T-helper 22 cell (primary cell): ENCODE results near the gene SYNE2.
"Not testable (repeated sequence)": the region's sequence is repeated elsewhere in the genome, so short reads cannot be mapped to it uniquely, and the experiment has no call there.

Experiments
- DNase-seq: peaks from one replicate; pipeline ENCODE4 v3.0.0-alpha.2; 2020; ENCODE audit warnings: low read depth

Gene SYNE2, protein sequence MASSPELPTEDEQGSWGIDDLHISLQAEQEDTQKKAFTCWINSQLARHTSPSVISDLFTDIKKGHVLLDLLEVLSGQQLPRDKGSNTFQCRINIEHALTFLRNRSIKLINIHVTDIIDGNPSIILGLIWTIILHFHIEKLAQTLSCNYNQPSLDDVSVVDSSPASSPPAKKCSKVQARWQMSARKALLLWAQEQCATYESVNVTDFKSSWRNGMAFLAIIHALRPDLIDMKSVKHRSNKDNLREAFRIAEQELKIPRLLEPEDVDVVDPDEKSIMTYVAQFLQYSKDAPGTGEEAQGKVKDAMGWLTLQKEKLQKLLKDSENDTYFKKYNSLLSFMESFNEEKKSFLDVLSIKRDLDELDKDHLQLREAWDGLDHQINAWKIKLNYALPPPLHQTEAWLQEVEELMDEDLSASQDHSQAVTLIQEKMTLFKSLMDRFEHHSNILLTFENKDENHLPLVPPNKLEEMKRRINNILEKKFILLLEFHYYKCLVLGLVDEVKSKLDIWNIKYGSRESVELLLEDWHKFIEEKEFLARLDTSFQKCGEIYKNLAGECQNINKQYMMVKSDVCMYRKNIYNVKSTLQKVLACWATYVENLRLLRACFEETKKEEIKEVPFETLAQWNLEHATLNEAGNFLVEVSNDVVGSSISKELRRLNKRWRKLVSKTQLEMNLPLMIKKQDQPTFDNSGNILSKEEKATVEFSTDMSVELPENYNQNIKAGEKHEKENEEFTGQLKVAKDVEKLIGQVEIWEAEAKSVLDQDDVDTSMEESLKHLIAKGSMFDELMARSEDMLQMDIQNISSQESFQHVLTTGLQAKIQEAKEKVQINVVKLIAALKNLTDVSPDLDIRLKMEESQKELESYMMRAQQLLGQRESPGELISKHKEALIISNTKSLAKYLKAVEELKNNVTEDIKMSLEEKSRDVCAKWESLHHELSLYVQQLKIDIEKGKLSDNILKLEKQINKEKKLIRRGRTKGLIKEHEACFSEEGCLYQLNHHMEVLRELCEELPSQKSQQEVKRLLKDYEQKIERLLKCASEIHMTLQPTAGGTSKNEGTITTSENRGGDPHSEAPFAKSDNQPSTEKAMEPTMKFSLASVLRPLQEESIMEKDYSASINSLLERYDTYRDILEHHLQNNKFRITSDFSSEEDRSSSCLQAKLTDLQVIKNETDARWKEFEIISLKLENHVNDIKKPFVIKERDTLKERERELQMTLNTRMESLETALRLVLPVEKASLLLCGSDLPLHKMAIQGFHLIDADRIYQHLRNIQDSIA (N-terminal part only)

DNA sequence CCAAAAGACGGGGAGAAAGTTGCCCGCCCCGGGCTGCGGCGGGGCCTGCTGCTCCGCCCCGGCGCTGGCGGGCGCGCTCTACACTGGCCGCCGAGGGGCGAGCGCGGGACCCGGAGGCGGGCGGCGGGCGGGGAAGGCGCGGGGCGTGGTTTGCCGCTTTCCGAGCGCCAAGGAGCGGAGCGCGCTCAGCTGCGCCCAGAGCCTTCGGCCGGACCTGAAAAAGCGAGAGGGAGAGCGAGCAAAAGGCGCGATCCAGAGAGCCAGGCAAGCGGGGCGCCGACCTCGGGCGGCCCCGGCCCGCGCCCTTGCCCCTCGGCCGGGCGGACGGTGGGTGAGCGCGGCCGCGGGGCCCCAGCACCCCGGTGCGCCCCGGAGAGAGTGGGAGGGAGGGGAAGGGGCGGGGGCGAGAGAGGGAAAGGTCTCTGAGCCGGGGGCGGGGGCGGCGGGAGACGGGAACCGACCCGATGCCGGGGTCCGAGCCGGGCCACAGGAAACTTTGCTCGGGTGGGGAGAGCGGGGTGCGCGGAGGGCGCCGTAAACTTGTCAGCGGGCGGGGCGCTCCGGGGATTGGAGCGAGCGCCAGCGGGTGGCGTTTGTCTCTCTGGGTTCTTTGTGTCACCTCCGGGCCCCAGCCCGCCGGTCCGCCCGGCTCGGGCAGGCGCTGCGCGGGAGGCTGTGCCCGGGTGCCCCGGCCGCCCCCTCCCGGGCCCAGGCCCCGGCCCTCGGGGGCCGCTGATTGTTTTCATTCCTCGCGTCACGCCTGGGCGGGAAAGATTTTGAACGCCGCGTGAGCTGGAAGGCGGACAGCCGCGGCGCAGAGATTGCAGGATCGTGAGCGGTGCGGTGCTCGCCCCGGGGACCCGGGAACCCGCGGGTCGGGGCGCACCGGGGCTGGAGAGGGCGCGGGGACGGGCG, at the start of gene SYNE2:
SYNE2 (plus strand) TSS at position 188 of the 915 bp plus-strand sequence. CDS start 56,145 bp downstream, outside the sequence.
- DNase-seq, result peak; percentile 66

DNA sequence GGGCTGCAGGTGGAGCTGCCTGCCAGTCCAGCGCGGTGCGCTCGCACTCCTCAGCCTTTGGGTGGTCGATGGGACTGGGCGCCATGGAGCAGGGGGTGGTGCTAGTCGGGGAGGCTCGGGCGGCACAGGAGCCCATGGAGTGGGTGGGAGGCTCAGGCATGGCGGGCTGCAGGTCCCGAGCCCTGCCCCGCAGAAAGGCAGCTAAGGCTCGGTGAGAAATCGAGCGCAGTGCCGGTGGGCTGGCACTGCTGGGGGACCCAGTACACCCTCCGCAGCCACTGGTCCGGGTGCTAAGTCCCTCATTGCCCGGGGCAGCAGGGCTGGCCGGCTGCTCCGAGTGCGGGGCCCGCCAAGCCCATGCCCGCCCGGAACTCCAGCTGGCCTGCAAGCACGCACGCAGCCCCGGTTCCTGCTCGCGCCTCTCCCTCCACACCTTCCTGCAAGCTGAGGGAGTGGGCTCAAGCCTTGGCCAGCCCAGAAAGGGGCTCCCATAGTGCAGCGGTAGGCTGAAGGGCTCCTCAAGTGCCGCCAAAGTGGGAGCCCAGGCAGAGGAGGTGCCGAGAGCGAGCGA, 49.5 kb upstream of the SYNE2 start:
- DNase-seq, result not testable (repeated sequence)

DNA sequence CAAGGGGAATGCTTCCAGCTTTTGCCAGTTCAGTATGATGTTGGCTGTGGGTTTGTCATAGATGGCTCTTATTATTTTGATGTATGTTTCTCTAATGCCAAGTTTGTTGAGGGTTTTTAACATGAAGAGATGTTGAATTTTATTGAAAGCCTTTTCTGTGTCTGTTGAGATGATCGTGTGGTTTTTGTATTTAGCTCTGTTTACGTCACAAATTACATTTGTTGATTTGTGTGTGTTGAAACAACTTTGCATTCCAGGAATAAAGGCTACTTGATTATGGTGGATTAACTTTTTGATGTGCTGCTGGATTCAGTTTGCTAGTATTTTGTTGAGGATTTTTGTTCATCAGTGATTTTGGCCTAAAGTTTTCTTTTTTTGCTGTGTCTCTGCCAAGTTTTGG, 46.7 kb upstream of the SYNE2 start:
- not testable (repeated sequence) for DNase-seq

DNA sequence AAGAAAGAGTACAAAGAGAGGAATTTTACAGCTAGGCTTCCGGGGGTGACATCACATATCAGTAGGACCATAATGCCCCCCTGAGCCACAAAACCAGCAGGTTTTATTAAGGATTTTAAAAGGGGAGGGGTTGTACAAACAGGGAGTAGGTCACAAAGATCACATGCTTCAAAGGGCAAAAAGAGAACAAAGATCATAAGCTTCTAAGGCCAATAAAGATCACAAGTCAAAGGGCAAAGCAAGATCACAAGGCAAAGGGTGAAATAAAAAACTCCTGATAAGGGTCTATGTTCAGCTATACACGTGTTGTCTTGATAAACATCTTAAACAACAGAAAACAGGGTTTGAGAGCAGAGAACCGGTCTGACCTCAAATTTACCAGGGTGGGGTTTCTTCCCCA, 41.1 kb upstream of the SYNE2 start:
- not testable (repeated sequence) for DNase-seq

DNA sequence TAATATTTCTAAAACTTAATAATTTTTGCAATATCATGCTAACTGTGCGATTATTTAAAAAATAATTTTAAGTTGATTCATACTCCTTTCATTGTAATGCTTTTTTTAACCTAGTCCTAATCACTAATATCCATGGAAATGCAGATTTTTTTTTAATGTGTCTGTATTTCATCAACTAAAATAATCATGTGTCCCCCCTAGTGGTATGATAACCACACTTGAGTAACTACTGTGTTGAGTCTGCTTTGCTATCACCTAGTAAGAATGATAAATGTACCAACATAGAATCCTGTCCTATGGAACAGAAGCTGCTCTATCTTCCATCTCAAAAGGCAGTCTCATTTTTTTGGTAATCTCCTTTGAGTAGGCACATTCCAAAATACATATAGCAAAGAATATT, 19.1 kb upstream of the SYNE2 start:
- no peak for DNase-seq

DNA sequence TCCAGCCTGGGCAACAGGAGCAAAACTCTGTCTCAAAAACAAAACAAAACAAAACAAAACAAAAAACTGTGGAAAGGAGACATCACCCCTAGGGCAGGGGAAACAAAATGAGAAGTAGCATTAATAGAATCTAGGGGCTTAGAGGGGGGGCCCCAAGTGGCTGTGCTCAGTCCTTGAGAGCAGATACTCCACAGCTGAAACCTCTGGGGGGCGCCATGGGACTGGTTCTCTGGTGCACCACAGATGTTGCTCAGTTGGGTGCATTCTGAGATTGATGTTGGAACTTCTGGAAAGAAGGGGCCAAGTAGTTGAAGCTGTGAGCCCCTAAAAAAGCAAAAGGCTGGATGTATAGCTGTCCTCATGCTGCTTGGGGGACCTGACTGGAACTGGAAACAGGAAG, 11.8 kb upstream of the SYNE2 start:
- peak; percentile 18 for DNase-seq

DNA sequence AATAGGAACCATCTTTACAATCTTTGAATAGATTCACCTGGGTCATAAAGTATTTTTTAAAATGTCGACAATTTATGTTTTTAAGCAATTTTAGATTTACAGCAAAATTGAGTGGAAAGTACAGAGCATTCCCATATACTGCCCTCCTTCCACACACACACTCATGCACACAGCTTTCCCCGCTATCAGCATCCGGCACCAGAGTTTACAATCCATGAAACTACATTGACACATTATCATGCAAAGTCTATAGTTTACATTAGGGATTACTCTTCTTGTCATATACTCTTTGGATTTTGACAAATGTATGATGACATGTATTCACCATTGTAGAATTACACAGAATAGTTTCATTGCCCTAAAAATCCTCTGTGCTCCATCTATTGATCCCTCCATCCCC, 9.0 kb upstream of the SYNE2 start:
- no peak for DNase-seq

DNA sequence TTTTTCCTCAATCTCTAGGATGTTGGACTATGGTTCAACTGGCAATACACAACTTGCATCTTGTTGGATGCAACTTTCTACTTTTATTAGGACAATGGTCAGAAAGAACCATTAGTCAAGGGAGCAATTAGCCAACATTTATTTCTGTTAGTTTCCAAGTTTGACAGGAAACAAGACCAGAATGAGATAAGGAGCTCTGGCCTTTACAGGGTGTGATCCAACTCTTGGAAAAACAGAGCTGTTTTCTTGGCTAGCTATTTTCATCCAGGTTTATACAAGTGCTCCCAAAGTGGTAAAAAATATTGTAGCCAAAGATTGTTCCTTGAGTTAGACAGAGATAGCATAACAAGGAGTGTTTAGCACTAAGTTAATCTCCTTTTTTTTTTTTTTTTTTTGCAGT, 3.9 kb upstream of the SYNE2 start:
- no peak for DNase-seq

DNA sequence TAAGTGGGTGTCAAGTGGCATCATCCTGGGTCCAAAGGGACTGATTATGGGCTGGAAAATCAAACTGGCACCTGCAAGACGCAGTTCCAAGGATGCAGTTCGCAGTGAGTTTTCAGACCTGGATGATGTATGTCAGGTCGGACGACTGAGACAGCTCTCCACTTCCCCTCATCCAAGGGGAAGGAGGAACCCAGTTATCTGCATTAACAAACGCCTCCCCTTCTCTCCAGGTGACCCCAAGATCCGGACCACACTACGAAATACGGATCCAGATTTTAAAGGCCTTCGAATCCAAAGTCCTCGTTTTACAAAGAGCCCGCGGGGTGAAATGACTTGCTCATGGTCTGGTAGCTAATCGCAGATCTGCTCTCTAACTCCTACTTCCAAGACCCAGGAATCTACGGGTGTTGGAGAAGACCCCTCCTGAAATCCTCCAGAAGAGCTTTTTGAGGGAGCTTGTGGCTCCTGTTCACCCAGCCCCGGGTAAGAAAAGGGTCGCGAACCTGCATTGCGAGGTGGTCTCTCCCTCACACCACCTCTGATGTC, 460 bp upstream of the SYNE2 start:
- no peak for DNase-seq

DNA sequence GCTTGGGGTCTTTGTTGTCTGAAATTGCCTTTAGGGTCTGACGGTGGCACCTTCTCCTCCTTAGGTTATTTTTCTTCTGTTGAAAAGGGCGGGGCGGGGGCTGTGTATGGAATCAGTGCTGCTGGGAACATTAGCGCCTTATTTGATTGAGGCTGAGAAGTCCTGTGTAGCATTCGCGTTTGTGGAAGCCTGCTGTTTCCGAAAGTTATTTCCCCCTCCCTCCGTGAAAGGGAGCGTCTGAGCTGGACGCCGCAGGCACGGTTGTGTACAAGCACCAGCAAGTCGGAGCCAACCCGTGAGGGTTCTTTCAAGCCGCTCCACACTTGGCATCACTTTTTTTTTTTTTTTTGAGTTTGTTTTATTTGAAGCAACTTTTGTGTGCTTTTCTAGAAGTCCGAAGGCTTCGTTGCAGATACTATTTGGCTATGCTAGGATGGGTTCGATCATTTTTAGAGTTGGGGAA, 1.1 kb downstream of the SYNE2 start:
- DNase-seq, result peak; percentile 40

DNA sequence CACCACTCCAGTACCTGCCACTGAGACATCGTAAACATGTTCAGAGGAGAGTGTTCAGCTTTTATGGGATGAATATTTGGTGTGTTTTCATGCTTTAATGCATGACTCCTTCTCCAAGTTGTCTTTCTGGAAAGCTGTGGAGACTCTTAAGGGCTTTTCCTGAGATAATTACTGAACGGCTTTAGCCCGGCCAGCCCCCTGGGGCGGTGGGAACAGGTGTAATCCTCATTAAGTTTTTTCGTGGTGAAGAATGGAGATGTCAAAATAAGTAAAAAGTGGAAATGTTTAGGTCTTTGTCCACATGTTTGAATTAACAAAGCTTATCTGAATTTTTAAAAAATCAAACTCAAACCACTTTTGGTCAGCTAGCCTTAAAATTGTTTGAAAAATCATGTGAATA, 1.5 kb downstream of the SYNE2 start:
- DNase-seq, result no peak

DNA sequence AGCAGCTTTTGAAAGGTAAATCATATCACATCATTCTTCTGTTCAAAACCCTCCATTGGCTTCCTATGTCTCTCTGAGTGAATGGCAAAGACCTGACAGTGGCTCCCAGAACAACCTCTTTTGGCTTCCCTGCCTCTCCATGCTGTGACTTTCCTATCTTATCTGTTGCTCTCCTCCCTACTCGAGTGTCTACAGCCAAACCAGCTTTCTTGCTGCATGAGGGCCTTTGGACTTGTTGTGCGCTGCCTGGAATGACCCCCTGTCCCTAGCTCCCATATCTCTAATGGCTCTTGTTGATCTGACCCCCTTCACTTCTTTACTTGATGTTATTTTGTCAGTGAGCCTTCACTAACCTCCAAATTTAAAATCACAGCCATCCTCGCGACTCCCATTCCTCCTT, 2.5 kb downstream of the SYNE2 start:
- DNase-seq, result no peak

DNA sequence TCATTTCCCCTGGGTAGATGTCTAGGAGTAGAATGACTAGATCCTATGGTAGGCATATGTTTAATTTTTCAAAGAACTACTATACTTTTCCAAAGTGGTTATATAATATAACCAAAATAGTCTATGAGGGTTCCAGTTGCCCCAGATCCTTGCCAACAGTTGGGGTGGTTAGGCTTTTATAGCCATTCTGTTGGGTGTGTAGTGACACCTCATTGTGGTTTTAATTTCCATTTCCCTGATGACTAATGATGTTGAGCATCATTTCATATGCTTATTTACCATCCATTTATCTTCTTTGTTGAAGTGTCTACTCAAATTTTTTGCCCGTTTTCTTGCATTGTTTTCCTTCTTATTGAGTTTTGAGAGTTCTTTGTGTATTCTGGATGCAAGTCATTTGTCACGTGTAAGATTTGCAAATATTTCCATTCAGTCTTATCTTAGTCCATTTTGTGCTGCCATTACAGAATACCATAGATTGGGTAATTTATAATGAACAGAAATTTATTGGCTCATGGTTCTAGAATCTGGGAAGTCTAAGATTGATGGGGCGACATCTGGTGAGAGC, 4.7 kb downstream of the SYNE2 start:
- peak; percentile 31 for DNase-seq

DNA sequence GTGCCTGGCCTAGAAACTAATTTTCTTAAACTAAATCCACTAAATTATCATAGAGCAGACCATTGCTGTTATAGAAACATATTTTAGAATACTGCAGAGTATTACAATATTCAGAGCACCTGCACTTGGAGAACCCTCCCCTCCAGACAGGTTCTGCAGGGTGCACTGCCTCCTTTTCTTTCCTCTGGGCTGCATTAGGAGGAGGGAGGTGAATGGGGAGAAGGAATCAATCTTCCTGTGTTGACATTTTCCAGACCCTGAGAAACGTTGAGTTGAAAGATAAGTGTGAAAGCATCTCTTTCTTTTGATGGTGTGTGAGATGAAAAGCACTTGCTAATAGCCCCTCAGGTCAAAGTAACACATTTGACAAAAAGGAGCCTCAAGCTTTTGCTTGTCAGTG, 7.3 kb downstream of the SYNE2 start:
- DNase-seq, result no peak

DNA sequence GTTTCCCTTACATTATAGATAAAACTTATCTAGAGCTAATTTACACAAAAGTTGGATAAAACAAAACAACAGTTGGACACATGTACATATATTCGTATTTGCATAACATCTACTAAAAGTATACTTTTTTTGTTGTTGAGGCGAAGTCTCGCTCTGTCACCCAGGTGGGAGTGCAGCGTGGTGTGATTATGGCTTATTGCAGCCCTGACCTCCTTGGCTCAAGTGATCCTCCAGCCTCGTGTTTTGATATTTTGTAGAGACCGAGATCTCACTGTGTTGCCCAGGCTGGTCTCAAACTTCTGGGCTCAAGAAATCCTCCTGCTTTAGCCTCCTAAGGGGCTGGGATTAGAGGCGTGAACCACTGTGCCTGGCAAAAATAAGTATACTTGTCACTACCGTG, 9.4 kb downstream of the SYNE2 start:
- no peak for DNase-seq

DNA sequence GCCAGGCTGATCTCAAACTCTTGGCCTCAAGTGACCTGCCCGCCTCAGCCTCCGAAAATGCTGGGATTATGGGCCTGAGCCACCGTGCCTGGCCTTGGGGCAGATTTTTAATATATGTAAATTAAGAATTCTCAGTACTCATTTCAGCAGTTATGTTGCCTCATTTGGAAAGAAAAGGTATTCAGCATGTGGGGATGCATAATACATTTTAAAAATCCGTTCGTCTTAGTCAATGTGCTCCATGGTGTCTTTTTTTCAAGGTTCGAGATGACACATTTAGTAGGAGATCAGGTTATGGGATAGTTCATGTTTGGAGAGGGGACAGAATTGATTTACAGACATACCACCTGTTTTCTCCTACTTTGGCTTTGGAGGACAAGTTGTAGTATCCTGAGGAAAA, 10.2 kb downstream of the SYNE2 start:
- no peak for DNase-seq

DNA sequence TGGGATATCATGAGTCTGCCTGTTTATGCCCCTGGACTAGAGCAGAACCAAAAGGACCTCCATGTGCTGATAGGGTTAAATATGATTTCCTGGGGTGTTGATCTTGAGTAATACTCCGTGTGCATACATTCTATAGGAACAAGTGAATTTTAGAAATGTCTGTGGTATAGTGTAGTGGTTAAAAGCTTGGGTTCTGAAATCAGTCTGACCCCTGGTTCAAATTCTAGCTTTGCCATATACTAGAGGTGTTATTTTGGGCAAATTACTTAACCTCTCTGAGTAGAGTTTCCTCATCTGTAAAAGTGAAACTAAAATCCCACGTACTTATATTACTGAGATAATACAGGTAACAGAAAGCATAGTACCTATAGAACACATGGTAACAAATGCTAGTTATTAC, 12.0 kb downstream of the SYNE2 start:
- DNase-seq, result not testable (repeated sequence)

DNA sequence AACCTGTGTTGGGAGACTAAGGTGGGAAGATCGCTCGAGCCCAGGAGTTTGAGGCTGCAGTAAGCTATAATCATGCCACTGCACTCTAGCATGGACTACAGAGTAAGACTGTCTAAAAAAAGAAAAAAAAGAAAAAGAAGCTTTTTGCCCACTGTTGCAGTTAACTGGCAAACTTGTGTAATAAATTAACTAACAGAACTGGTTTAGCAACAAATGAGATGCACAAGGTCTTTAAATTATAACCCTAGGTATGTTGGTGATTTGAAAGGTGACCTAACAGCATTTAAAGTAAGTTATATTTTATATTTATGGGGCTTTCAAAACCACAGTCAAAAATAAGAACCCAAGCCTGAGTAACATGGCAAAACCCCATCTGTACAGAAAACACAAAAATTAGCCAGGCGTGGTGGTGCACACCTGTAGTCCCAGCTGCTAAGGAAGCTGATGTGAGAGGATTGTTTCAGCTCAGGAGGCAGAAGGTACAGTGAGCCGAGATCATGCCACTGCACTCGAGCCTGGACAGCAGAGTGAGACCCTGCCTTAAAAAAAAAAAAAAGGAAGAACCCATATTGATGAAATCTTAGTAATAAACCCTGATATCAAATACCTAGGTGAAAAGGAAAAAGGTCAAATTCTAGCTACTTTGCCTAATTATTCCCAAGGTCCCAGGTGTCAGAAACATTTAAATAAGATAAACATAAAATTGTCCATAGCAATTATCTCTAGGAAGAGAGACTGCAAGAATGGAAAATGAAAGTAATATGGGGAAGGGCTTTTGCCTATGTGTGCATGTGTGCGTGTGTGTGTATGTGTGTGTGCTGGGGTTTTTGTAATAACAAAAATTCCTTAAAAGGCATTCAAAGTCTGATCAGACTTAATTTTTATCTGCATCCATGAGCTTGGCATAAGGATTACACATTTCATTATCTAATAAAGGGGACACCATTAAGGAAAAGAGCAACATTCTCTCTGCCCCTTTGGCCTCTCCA, 15.4 kb downstream of the SYNE2 start:
- DNase-seq, result no peak
